ENCODE measurements around the gene GSTO2. TPM values are rescaled to one million over a fixed set of nuclear protein-coding genes. Genes with fewer than 3 reads are reported as not detected.

The GSTO2 gene
- total and polyA plus RNA-seq, 2 of the 13 experiments (the other 11 are each of a cell fraction or from before 2014, with no cell fraction given): 2.1 to 7.9 TPM

- TF ChIP-seq SNAPC4 (CRISPR knock-in tag; IDR thresholded peaks at IDR 0.05) (peak; percentile 66; the same call in 1 of the 2 replicates), FLYWCH1 (CRISPR knock-in tag; IDR thresholded peaks at IDR 0.05) (no peak), ZFYVE20 (CRISPR knock-in tag; IDR thresholded peaks at IDR 0.05; ENCODE audit: borderline replicate concordance, low read depth) (no peak), POLR2A (IDR thresholded peaks at IDR 0.05; ENCODE audit: insufficient read depth in 1 of 2, low read depth in 2 of 2, low read length in 2 of 2) (no peak), ZNF549 (CRISPR knock-in tag; IDR thresholded peaks at IDR 0.05) (no peak), MAFF (IDR thresholded peaks at IDR 0.05; ENCODE audit: low read depth, low read length) (peak; percentile 59), ZNF597 (CRISPR knock-in tag; IDR thresholded peaks at IDR 0.05) (no peak), ZBTB44 (CRISPR knock-in tag; IDR thresholded peaks at IDR 0.05) (no peak), NRL (CRISPR knock-in tag; IDR thresholded peaks at IDR 0.05; ENCODE audit: borderline replicate concordance) (no peak), ZNF382 (CRISPR knock-in tag; IDR thresholded peaks at IDR 0.05; ENCODE audit: borderline replicate concordance) (no peak), ZNF724P (CRISPR knock-in tag; IDR thresholded peaks at IDR 0.05; ENCODE audit: borderline replicate concordance) (no peak), MAFK (conservative IDR thresholded peaks at IDR 0.05 in 1 of 2, IDR thresholded peaks at IDR 0.05 in 1 of 2; ENCODE audit: low read length in 2 of 2) (peak; percentile 62 to 69), ZC3H4 (CRISPR knock-in tag; IDR thresholded peaks at IDR 0.05; ENCODE audit: borderline replicate concordance) (no peak), ZNF160 (CRISPR knock-in tag; IDR thresholded peaks at IDR 0.05) (no peak), RARA (CRISPR knock-in tag; IDR thresholded peaks at IDR 0.05) (peak; percentile 56; the same call in 1 of the 2 replicates), HIVEP1 (CRISPR knock-in tag; IDR thresholded peaks at IDR 0.05) (no peak), HNRNPUL1 (IDR thresholded peaks at IDR 0.05; ENCODE audit: low read depth, low read length) (no peak), CREM (IDR thresholded peaks at IDR 0.05) (0 out of 2 replicates have a peak, but pooled peaks have one; percentile 15), CREM (CRISPR knock-in tag; IDR thresholded peaks at IDR 0.05) (no peak), ZBED4 (CRISPR knock-in tag; IDR thresholded peaks at IDR 0.05; ENCODE audit: borderline replicate concordance) (no peak)
Measured at GRCh38 chr10:104232613-104233102, 36.3 kb upstream of the GSTO2 start (continued).

All from HepG2 (cell line).